Stimulated activated CD4-positive, alpha-beta T cell treated with anti-CD3 and anti-CD28 coated beads, TNF-alpha, amount 100 ng/mL, for 1 hour (primary cell): ENCODE measurements around the gene FOSL1.
"Not testable (repeated sequence)": the region's sequence is repeated elsewhere in the genome, so short reads cannot be mapped to it uniquely, and the experiment has no call there.

Experiments
- DNase-seq, 3 donors: peaks; one replicate each; pipeline ENCODE4 v3.0.0-alpha.2; 2020; ENCODE audit warnings: low read depth in 3 of 3, low spot score in 1 of 3

The FOSL1 gene

GRCh38 chr11:65854161-65854592, 46.0 kb downstream of the FOSL1 start:
- DNase-seq: no peak

- DNase-seq: no peak
Measured at GRCh38 chr11:65853246-65853979, 46.8 kb downstream of the FOSL1 start.

- DNase-seq: no peak
Measured at GRCh38 chr11:65852508-65853245, 47.5 kb downstream of the FOSL1 start.

- DNase-seq: no peak
Measured at GRCh38 chr11:65851811-65852507, 48.2 kb downstream of the FOSL1 start.

- DNase-seq: no peak
Measured at GRCh38 chr11:65851083-65851579, 49.1 kb downstream of the FOSL1 start.

GRCh38 chr11:65850217-65851082, 49.7 kb downstream of the FOSL1 start:
- no peak for DNase-seq

GRCh38 chr11:65849771-65850216, 50.4 kb downstream of the FOSL1 start:
- no peak for DNase-seq

GRCh38 chr11:65849366-65849765, 50.8 kb downstream of the FOSL1 start:
- DNase-seq: no peak

- not testable (repeated sequence) for DNase-seq
Measured at GRCh38 chr11:65848693-65849092, 51.5 kb downstream of the FOSL1 start.

- DNase-seq: no peak
Measured at GRCh38 chr11:65847746-65848145, 52.4 kb downstream of the FOSL1 start.

- no peak for DNase-seq
Measured at GRCh38 chr11:65844231-65844872, 55.8 kb downstream of the FOSL1 start.

GRCh38 chr11:65843811-65844210, 56.4 kb downstream of the FOSL1 start:
- DNase-seq: no peak

GRCh38 chr11:65842144-65842543, 58.0 kb downstream of the FOSL1 start:
- DNase-seq: no peak
